HG03460 (cell line): ENCODE measurements around the gene ITGB3.
A peak's percentile ranks its signal among the peaks of the same experiment; 100 is the strongest.

Experiments
- ATAC-seq: cut with Tn5 transposase; IDR thresholded peaks from one replicate; pipeline ENCODE4 v1.9.1; 2021; ENCODE audit not compliant: unreplicated experiment

Gene ITGB3

GRCh38 chr17:47295874-47296255 lies 42.2 kb downstream of the ITGB3 start:
- ATAC-seq = no peak

- ATAC-seq = no peak
These were observed 44.2 kb downstream of the ITGB3 start for GRCh38 chr17:47297661-47298400.

GRCh38 chr17:47298712-47299111 lies 45.1 kb downstream of the ITGB3 start:
- no peak for ATAC-seq

GRCh38 chr17:47299239-47299910 lies 45.7 kb downstream of the ITGB3 start:
- ATAC-seq = no peak

- no peak for ATAC-seq
These were observed 47.1 kb downstream of the ITGB3 start for GRCh38 chr17:47300718-47301117.

GRCh38 chr17:47301161-47301560 lies 47.5 kb downstream of the ITGB3 start:
- ATAC-seq = no peak

GRCh38 chr17:47301831-47302230 lies 48.2 kb downstream of the ITGB3 start:
- ATAC-seq = no peak

- no peak for ATAC-seq
These were observed 50.6 kb downstream of the ITGB3 start for GRCh38 chr17:47304186-47304585.

GRCh38 chr17:47305302-47305923 lies 51.8 kb downstream of the ITGB3 start:
- no peak for ATAC-seq

- no peak for ATAC-seq
These were observed 56.6 kb downstream of the ITGB3 start for GRCh38 chr17:47310186-47310733.

- no peak for ATAC-seq
These were observed 57.8 kb downstream of the ITGB3 start for GRCh38 chr17:47311420-47311819.

- ATAC-seq = no peak
These were observed 62.0 kb downstream of the ITGB3 start for GRCh38 chr17:47315451-47316266.

GRCh38 chr17:47316311-47316710 lies 62.7 kb downstream of the ITGB3 start:
- ATAC-seq = no peak

GRCh38 chr17:47317119-47317518 lies 63.5 kb downstream of the ITGB3 start:
- ATAC-seq = no peak

GRCh38 chr17:47318197-47318918 lies 64.7 kb downstream of the ITGB3 start:
- no peak for ATAC-seq

GRCh38 chr17:47320879-47321502 lies 67.4 kb downstream of the ITGB3 start:
- no peak for ATAC-seq

- ATAC-seq = peak; percentile 82
These were observed 70.0 kb downstream of the ITGB3 start, which contains the start of gene EFCAB13 for GRCh38 chr17:47323382-47324223. TSS of gene EFCAB13 (plus strand) at chr17:47323955. CDS start at chr17:47328354, 4,399 bp downstream.

GRCh38 chr17:47324224-47325020 lies 70.8 kb downstream of the ITGB3 start:
- peak; percentile 55 for ATAC-seq
